GM12872 (cell line): ENCODE results near the gene HOXD8.

Source experiments
- CTCF ChIP-seq: IDR thresholded peaks from 3 replicates; pipeline ENCODE4 v1.5.1; 2011; ENCODE audit warnings: low read depth, mild to moderate bottlenecking, low read length, moderate library complexity; ENCODE audit not compliant: insufficient read depth

The HOXD8 gene

GRCh38 chr2:176138923-176139660, 9.6 kb downstream of the HOXD8 start:
- no peak for TF ChIP-seq CTCF

- TF ChIP-seq CTCF: no peak
Measured at GRCh38 chr2:176139661-176140512, 10.4 kb downstream of the HOXD8 start.

GRCh38 chr2:176140513-176141317, 11.2 kb downstream of the HOXD8 start:
- peak; percentile 87 for TF ChIP-seq CTCF

- no peak for TF ChIP-seq CTCF
Measured at GRCh38 chr2:176142281-176142680, 12.8 kb downstream of the HOXD8 start.

GRCh38 chr2:176145085-176145969, 15.8 kb downstream of the HOXD8 start:
- TF ChIP-seq CTCF: no peak

- TF ChIP-seq CTCF: no peak
Measured at GRCh38 chr2:176146101-176146500, 16.6 kb downstream of the HOXD8 start.
